Nephron (organoid): ENCODE results near the gene CAMK1G.

ENCODE experiments used
- H3K27ac Mint-ChIP-seq, 3 experiments: 2 replicates each; pipeline ENCODE4 v1.8.0; 2020; ENCODE audit warnings: mixed read lengths in 3 of 3, mild to moderate bottlenecking in 2 of 3, moderate library complexity in 1 of 3
- H3K27me3 Mint-ChIP-seq: 2 replicates; pipeline ENCODE4 v1.8.0; 2021; ENCODE audit warnings: low read depth, mild to moderate bottlenecking, moderate library complexity, mixed read lengths
- H3K36me3 Mint-ChIP-seq: 2 replicates; pipeline ENCODE4 v1.8.0; 2020; ENCODE audit warnings: low read depth, mixed read lengths
- H3K4me1 Mint-ChIP-seq: 2 replicates; pipeline ENCODE4 v1.8.0; 2020; ENCODE audit warnings: mixed read lengths
- H3K4me3 Mint-ChIP-seq, 3 experiments: 2 replicates each; pipeline ENCODE4 v1.8.0; 2020; ENCODE audit warnings: mild to moderate bottlenecking in 3 of 3, mixed read lengths in 3 of 3, moderate library complexity in 2 of 3
- H3K9me3 Mint-ChIP-seq: 2 replicates; pipeline ENCODE4 v1.8.0; 2020; ENCODE audit warnings: mixed read lengths
- TF ChIP-seq, protein P1 (sequence below), 3 experiments: fragments of 200-600 bp; sonication (generic); IDR thresholded peaks; one replicate each; pipeline ENCODE4 v1.5.0; 2021; ENCODE audit warnings: antibody characterized with exemption in 3 of 3; ENCODE audit not compliant: unreplicated experiment in 3 of 3

CAMK1G gene

GRCh38 chr1:209622841-209623829, 39.6 kb downstream of the CAMK1G start:
- Mint-ChIP-seq H3K4me1 (peaks cover 60% of the 10 kb centered on the region), H3K9me3 (no peaks in the 10 kb centered on the region), H3K27me3 (peaks cover 15% of the 10 kb centered on the region), H3K27ac (no peak overlapping the region), H3K4me3 (no peak overlapping the region), H3K36me3 (no peaks in the 10 kb centered on the region)
- TF ChIP-seq, protein P1, sequence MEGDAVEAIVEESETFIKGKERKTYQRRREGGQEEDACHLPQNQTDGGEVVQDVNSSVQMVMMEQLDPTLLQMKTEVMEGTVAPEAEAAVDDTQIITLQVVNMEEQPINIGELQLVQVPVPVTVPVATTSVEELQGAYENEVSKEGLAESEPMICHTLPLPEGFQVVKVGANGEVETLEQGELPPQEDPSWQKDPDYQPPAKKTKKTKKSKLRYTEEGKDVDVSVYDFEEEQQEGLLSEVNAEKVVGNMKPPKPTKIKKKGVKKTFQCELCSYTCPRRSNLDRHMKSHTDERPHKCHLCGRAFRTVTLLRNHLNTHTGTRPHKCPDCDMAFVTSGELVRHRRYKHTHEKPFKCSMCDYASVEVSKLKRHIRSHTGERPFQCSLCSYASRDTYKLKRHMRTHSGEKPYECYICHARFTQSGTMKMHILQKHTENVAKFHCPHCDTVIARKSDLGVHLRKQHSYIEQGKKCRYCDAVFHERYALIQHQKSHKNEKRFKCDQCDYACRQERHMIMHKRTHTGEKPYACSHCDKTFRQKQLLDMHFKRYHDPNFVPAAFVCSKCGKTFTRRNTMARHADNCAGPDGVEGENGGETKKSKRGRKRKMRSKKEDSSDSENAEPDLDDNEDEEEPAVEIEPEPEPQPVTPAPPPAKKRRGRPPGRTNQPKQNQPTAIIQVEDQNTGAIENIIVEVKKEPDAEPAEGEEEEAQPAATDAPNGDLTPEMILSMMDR (IDR thresholded peaks at IDR 0.05; ENCODE audit: unreplicated experiment in 3 of 3), result no peak

GRCh38 chr1:209624558-209625549, 41.3 kb downstream of the CAMK1G start:
- Mint-ChIP-seq H3K4me1 (peaks cover 50% of the 10 kb centered on the region), H3K36me3 (no peaks in the 10 kb centered on the region), H3K4me3 (no peak overlapping the region), H3K9me3 (no peaks in the 10 kb centered on the region), H3K27ac (peak overlapping the region in 2 of 3 experiments; percentile 43 to 52), H3K27me3 (peaks cover 26% of the 10 kb centered on the region)
- TF ChIP-seq, protein P1 (IDR thresholded peaks at IDR 0.05; ENCODE audit: unreplicated experiment in 3 of 3), result no peak

- Mint-ChIP-seq H3K4me1 (peaks cover 40% of the 10 kb centered on the region), H3K27me3 (peaks cover 32% of the 10 kb centered on the region), H3K4me3 (no peak overlapping the region), H3K36me3 (no peaks in the 10 kb centered on the region), H3K27ac (peak overlapping the region in 2 of 3 experiments; percentile 43 to 52), H3K9me3 (no peaks in the 10 kb centered on the region)
- TF ChIP-seq, protein P1 (IDR thresholded peaks at IDR 0.05; ENCODE audit: unreplicated experiment in 3 of 3), result no peak
These were observed 42.3 kb downstream of the CAMK1G start for GRCh38 chr1:209625791-209626285.

- Mint-ChIP-seq H3K4me3 (no peak overlapping the region), H3K27me3 (peaks cover 36% of the 10 kb centered on the region), H3K9me3 (no peaks in the 10 kb centered on the region), H3K36me3 (no peaks in the 10 kb centered on the region), H3K27ac (peak overlapping the region in 2 of 3 experiments; percentile 43 to 52), H3K4me1 (peaks cover 33% of the 10 kb centered on the region)
- TF ChIP-seq, protein P1 (IDR thresholded peaks at IDR 0.05; ENCODE audit: unreplicated experiment in 3 of 3), result no peak
These were observed 43.0 kb downstream of the CAMK1G start for GRCh38 chr1:209626346-209627026.

GRCh38 chr1:209627027-209627731, 43.7 kb downstream of the CAMK1G start:
- no peaks in the 10 kb centered on the region for H3K9me3 Mint-ChIP-seq
- H3K4me1 Mint-ChIP-seq, result peaks cover 27% of the 10 kb centered on the region
- TF ChIP-seq, protein P1 (IDR thresholded peaks at IDR 0.05; ENCODE audit: unreplicated experiment in 3 of 3), result no peak

More at GRCh38 chr1:209627027-209627731, 43.7 kb downstream of the CAMK1G start:
- H3K27me3 Mint-ChIP-seq, result peaks cover 36% of the 10 kb centered on the region
- no peak overlapping the region for H3K4me3 Mint-ChIP-seq
- H3K27ac Mint-ChIP-seq, result peak overlapping the region in 1 of 3 experiments; percentile 23
- H3K36me3 Mint-ChIP-seq, result no peaks in the 10 kb centered on the region
